ENCODE data around the gene CD247.

- TF ChIP-seq POLR2A (IDR thresholded peaks at IDR 0.05; ENCODE audit: extremely low read depth, insufficient read length) = no peak
- TF ChIP-seq CTCF (IDR thresholded peaks at IDR 0.05; ENCODE audit: low read depth, low read length) = no peak
- TF ChIP-seq MYC (IDR thresholded peaks at IDR 0.05; ENCODE audit: low read depth, low read length) = no peak
- TF ChIP-seq, protein P1, sequence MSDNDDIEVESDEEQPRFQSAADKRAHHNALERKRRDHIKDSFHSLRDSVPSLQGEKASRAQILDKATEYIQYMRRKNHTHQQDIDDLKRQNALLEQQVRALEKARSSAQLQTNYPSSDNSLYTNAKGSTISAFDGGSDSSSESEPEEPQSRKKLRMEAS (IDR thresholded peaks at IDR 0.05; ENCODE audit: low read depth, low read length) = no peak
Observed at GRCh38 chr1:167482184-167482583, 36.1 kb downstream of the CD247 start.

Measured in NB4 (cell line).